ENCODE data around the gene HOPX.
"Not testable (repeated sequence)": the region's sequence is repeated elsewhere in the genome, so short reads cannot be mapped to it uniquely, and the experiment has no call there.

The HOPX gene

DNA sequence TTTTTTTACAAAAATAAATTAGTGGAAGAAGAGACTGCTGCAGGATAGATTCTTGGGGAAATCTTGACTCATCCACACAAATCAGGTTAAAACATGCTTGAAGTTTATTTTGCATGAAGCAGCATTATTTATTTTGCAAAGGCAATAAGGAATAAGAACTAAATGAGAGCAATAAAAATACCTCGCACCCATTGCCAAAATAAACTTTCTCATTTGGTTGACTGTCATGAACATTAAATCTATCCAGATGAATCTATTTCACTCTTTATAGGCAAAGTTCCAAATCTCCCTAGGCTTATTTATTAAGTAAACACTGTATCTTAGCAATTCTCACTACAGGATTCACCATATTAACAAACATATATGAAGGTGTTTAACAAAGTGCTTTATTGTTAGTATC is 58.9 kb downstream of the HOPX start:
- DNase-seq: no peak

- DNase-seq: no peak
These were observed 61.3 kb downstream of the HOPX start for GRCh38 chr4:56619816-56620215.

GRCh38 chr4:56619160-56619559 is 61.9 kb downstream of the HOPX start:
- DNase-seq: peak; percentile 26

- DNase-seq: no peak
These were observed 62.4 kb downstream of the HOPX start for GRCh38 chr4:56618734-56619133.

DNA sequence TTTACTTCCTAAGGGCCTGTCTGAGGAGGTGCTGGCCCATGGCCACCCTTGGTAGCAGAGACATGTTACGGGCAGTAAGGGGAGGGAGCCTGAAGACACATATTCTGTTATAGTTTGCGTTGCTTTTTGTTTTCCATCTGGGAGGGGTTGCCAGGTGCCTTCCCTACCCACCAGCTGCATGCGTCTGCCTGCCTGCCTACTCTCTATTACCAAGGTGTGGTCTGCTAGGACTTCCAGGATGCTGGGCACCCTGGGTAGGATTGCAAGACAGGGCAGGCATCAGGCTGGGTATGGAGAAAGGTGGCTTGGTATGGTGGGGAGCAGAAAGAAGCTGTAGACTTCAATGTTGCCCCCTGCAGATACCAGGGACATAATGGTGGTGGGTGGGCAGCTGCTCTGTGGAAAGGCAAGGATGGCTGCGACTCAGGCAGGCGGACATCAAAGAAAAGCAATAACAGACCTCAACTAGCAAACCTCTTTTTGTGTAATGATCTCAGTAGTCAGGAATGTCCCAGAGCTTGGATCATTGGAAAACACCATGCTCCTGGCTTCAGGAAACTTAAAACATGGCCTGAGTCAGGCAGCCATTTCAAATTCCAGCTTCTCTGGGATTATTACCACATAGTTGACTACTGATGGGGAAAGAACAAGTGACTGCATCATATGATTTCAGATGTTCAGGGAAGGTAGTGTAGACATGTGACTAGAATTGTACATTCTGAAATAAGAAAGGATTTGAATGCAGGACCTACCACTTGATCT is 67.8 kb downstream of the HOPX start:
- DNase-seq: no peak

DNA sequence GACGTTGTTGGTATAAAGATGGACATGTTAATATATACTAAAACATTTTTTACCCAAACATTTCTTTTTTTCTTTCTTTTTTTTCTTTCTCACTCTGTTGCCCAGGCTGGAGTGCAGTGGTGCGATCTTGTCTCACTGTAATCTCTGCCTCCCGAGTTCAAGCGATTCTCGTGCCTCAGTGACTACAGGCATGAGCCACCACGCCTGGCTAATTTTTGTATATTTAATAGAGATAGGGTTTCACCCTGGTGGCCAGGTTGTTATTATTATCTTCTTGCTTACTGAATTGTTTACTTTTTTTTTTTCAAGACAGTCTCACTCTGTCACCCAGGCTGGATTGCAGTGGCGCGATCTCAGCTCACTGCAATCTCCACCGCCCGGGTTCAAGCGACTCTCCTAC is 68.8 kb downstream of the HOPX start:
- no peak for DNase-seq

DNA sequence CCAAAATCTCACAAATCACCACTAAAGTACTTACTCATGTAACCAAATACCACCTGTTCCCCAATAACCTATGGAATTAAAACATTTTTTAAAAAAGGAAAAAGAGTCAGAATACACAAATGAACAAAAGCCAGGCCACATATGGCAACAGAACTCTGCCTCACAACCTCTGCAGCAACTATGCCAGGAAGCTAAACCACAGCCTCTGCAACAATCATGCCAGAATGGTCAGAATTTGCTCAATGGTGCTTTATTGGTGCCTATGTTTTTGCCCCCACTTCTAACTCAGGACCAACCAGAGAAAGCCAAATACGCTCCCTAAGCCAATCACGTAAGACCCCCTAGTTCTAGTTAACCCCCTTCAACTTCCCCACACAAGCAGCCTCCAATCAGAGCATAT is 69.6 kb downstream of the HOPX start:
- DNase-seq: no peak

DNA sequence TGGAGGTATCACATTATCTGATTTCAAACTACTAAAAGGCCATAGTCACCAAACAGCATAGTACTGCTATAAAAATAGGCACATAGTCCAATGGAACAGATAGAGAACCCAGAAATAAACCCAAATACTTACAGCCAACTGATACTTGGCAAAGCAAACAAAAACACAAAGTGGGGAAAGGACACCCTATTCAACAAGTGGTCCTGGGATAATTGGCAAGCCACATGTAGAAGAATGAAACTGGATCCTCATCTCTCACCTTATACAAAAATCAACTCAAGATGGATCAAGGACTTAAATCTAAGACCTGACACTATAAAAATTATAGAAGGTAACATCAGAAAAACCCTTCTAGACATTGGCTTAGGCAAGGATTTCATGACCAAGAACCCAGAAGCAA is 70.9 kb downstream of the HOPX start:
- DNase-seq: not testable (repeated sequence)

GRCh38 chr4:56607926-56608325 is 73.2 kb downstream of the HOPX start:
- no peak for DNase-seq

DNA sequence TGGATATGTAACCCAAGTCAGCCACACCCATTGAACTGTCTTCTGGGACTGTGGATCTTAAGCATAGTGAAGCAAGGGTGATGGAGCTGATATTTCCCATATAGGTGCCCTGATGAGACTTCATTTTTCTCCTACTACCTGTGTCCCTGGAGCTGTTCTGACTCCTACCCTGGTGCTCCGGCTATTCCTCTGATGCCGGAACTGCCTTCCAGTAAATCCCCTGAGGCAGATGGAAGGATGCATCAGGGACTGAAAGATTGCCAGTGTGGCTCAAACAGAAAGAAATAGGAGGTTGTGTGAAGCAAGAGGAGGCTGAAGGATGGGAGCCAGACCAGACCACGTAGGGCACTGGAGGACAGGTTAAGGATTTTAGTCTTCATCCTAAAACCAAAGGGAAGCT is 74.7 kb downstream of the HOPX start:
- no peak for DNase-seq

DNA sequence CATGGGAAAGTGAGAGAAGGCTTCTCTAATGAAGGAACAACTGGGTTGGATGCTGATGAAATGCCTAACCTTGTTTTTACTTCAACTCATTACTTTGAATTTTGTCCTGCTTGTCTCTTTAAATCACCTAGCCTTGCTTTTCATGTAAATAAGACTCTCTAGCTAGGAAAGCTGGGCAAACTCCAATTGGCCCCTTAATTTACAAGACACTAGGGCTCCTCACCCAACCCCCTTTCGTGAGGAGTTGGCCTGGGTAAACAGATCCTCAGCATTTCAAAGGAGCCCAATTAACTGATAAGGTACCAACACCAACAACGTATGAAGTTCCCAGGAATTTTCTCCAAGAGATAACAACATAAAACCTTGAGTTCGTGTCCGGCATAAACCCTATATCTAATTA is 75.6 kb downstream of the HOPX start:
- DNase-seq: not testable (repeated sequence)

GRCh38 chr4:56603297-56603696 is 77.8 kb downstream of the HOPX start:
- no peak for DNase-seq
